ENCODE results near the gene AP3S2.
A peak's percentile ranks its signal among the peaks of the same experiment; 100 is the strongest.

The AP3S2 gene

GRCh38 chr15:89829161-89829560, 64.6 kb downstream of the AP3S2 start:
- H3K79me2 ChIP-seq (ENCODE audit: control insufficient read depth, insufficient read depth, low read length, poor library complexity) = no peaks in the 10 kb centered on the region
- no peak overlapping the region for H4K8ac ChIP-seq (ENCODE audit: low read depth, low read length)
- no peak overlapping the region for H3K9ac ChIP-seq (ENCODE audit: low read length)
- no peak overlapping the region for H3K27ac ChIP-seq (ENCODE audit: low read depth, low read length)
- H3K18ac ChIP-seq (ENCODE audit: low read length) = no peak overlapping the region
- no peak overlapping the region for H4K91ac ChIP-seq (ENCODE audit: low read depth, low read length)
- no peak overlapping the region for H2AK5ac ChIP-seq (ENCODE audit: low read length)
- H3K27me3 ChIP-seq (ENCODE audit: insufficient read depth, low read length) = no peaks in the 10 kb centered on the region
- H3K79me1 ChIP-seq (ENCODE audit: low read length) = no peaks in the 10 kb centered on the region
- H3K36me3 ChIP-seq (ENCODE audit: control insufficient read depth in 1 of 2, insufficient read depth in 2 of 2, low read length in 2 of 2) = peaks cover 6 to 9% of the 10 kb centered on the region in 2 experiments
- H3K4me3 ChIP-seq (ENCODE audit: low read depth, low read length) = no peak overlapping the region
- H3K4me2 ChIP-seq (ENCODE audit: low read length) = no peak overlapping the region
- H3K23ac ChIP-seq (ENCODE audit: low read length) = no peak overlapping the region
- no peak overlapping the region for H4K12ac ChIP-seq (ENCODE audit: low read depth, low read length)
- DNase-seq = no peak
- H2AFZ ChIP-seq (ENCODE audit: insufficient read depth, low read length, poor library complexity) = no peak overlapping the region
- H3K4me1 ChIP-seq (ENCODE audit: control insufficient read depth in 1 of 2, insufficient read depth in 2 of 2, low read length in 2 of 2) = peaks cover 8 to 16% of the 10 kb centered on the region in 2 experiments
- H2BK12ac ChIP-seq (ENCODE audit: low read length) = no peak overlapping the region
- no peak overlapping the region for H3K14ac ChIP-seq (ENCODE audit: low read length)
- no peak overlapping the region for H3K4ac ChIP-seq (ENCODE audit: low read depth, low read length)
- no peak overlapping the region for H2BK5ac ChIP-seq (ENCODE audit: low read depth, low read length, poor library complexity)
- peaks cover 4% of the 10 kb centered on the region for H3K9me3 ChIP-seq (ENCODE audit: insufficient read depth, low read depth, low read length)
- H2BK120ac ChIP-seq (ENCODE audit: insufficient read depth, low read length, poor library complexity) = no peak overlapping the region
- no CpG with 5 or more reads among the region's 8 CpGs for WGBS (ENCODE audit: extremely low coverage, insufficient coverage, insufficient read length)

GRCh38 chr15:89828281-89829145, 65.3 kb downstream of the AP3S2 start:
- Histone ChIP-seq H2BK12ac (ENCODE audit: low read length) (peak overlapping the region; percentile 0), H2AFZ (ENCODE audit: insufficient read depth, low read length, poor library complexity) (no peak overlapping the region)

GRCh38 chr15:89827829-89828228, 66.0 kb downstream of the AP3S2 start:
- Histone ChIP-seq H3K79me1 (ENCODE audit: low read length) (no peaks in the 10 kb centered on the region), H2AFZ (ENCODE audit: insufficient read depth, low read length, poor library complexity) (no peak overlapping the region), H4K91ac (ENCODE audit: low read depth, low read length) (no peak overlapping the region), H2BK12ac (ENCODE audit: low read length) (no peak overlapping the region), H3K9ac (ENCODE audit: low read length) (no peak overlapping the region), H3K36me3 (ENCODE audit: control insufficient read depth in 1 of 2, insufficient read depth in 2 of 2, low read length in 2 of 2) (no peaks in the 10 kb centered on the region), H3K9me3 (ENCODE audit: insufficient read depth, low read depth, low read length) (peaks cover 2% of the 10 kb centered on the region), H3K18ac (ENCODE audit: low read length) (no peak overlapping the region), H3K4ac (ENCODE audit: low read depth, low read length) (no peak overlapping the region), H3K4me2 (ENCODE audit: low read length) (no peak overlapping the region), H3K79me2 (ENCODE audit: control insufficient read depth, insufficient read depth, low read length, poor library complexity) (no peaks in the 10 kb centered on the region), H2BK5ac (ENCODE audit: low read depth, low read length, poor library complexity) (no peak overlapping the region), H3K23ac (ENCODE audit: low read length) (no peak overlapping the region), H2AK5ac (ENCODE audit: low read length) (no peak overlapping the region), H3K27ac (ENCODE audit: low read depth, low read length) (no peak overlapping the region), H4K8ac (ENCODE audit: low read depth, low read length) (no peak overlapping the region), H3K4me3 (ENCODE audit: low read depth, low read length) (no peak overlapping the region), H4K12ac (ENCODE audit: low read depth, low read length) (no peak overlapping the region), H2BK120ac (ENCODE audit: insufficient read depth, low read length, poor library complexity) (no peak overlapping the region), H3K4me1 (ENCODE audit: control insufficient read depth in 1 of 2, insufficient read depth in 2 of 2, low read length in 2 of 2) (peaks cover 8 to 16% of the 10 kb centered on the region in 2 experiments), H3K14ac (ENCODE audit: low read length) (no peak overlapping the region), H3K27me3 (ENCODE audit: insufficient read depth, low read length) (no peaks in the 10 kb centered on the region)
- no peak for DNase-seq
- WGBS (ENCODE audit: extremely low coverage, insufficient coverage, insufficient read length) = no CpG with 5 or more reads among the region's 4 CpGs

More at GRCh38 chr15:89828281-89829145, 65.3 kb downstream of the AP3S2 start:
- Histone ChIP-seq H2BK5ac (ENCODE audit: low read depth, low read length, poor library complexity) (no peak overlapping the region), H3K4me3 (ENCODE audit: low read depth, low read length) (no peak overlapping the region), H3K4ac (ENCODE audit: low read depth, low read length) (no peak overlapping the region), H3K9me3 (ENCODE audit: insufficient read depth, low read depth, low read length) (peaks cover 2% of the 10 kb centered on the region), H4K8ac (ENCODE audit: low read depth, low read length) (no peak overlapping the region), H3K18ac (ENCODE audit: low read length) (no peak overlapping the region), H3K23ac (ENCODE audit: low read length) (no peak overlapping the region), H3K79me2 (ENCODE audit: control insufficient read depth, insufficient read depth, low read length, poor library complexity) (no peaks in the 10 kb centered on the region), H3K36me3 (ENCODE audit: control insufficient read depth in 1 of 2, insufficient read depth in 2 of 2, low read length in 2 of 2) (peaks cover under 1 to 2% of the 10 kb centered on the region in 2 experiments), H3K4me2 (ENCODE audit: low read length) (no peak overlapping the region), H4K12ac (ENCODE audit: low read depth, low read length) (no peak overlapping the region), H4K91ac (ENCODE audit: low read depth, low read length) (no peak overlapping the region), H3K9ac (ENCODE audit: low read length) (no peak overlapping the region), H3K79me1 (ENCODE audit: low read length) (no peaks in the 10 kb centered on the region), H3K4me1 (ENCODE audit: control insufficient read depth in 1 of 2, insufficient read depth in 2 of 2, low read length in 2 of 2) (peaks cover 8 to 16% of the 10 kb centered on the region in 2 experiments), H3K27ac (ENCODE audit: low read depth, low read length) (no peak overlapping the region), H2AK5ac (ENCODE audit: low read length) (no peak overlapping the region), H2BK120ac (ENCODE audit: insufficient read depth, low read length, poor library complexity) (no peak overlapping the region), H3K14ac (ENCODE audit: low read length) (peak overlapping the region; percentile 1), H3K27me3 (ENCODE audit: insufficient read depth, low read length) (no peaks in the 10 kb centered on the region)
- peak in 1 of 2 donors; percentile 63 for DNase-seq
- WGBS (ENCODE audit: extremely low coverage, insufficient coverage, insufficient read length) = no CpG with 5 or more reads among the region's 17 CpGs

- Histone ChIP-seq H3K4me2 (ENCODE audit: low read length) (no peak overlapping the region), H3K79me2 (ENCODE audit: control insufficient read depth, insufficient read depth, low read length, poor library complexity) (no peaks in the 10 kb centered on the region), H3K14ac (ENCODE audit: low read length) (no peak overlapping the region), H2AFZ (ENCODE audit: insufficient read depth, low read length, poor library complexity) (no peak overlapping the region), H3K18ac (ENCODE audit: low read length) (no peak overlapping the region), H3K4me3 (ENCODE audit: low read depth, low read length) (no peak overlapping the region), H2BK12ac (ENCODE audit: low read length) (no peak overlapping the region), H4K91ac (ENCODE audit: low read depth, low read length) (no peak overlapping the region), H2BK5ac (ENCODE audit: low read depth, low read length, poor library complexity) (no peak overlapping the region), H3K23ac (ENCODE audit: low read length) (no peak overlapping the region), H3K79me1 (ENCODE audit: low read length) (no peaks in the 10 kb centered on the region), H4K8ac (ENCODE audit: low read depth, low read length) (no peak overlapping the region), H2BK120ac (ENCODE audit: insufficient read depth, low read length, poor library complexity) (no peak overlapping the region), H3K4ac (ENCODE audit: low read depth, low read length) (no peak overlapping the region), H3K36me3 (ENCODE audit: control insufficient read depth in 1 of 2, insufficient read depth in 2 of 2, low read length in 2 of 2) (no peaks in the 10 kb centered on the region), H3K9me3 (ENCODE audit: insufficient read depth, low read depth, low read length) (peaks cover 2% of the 10 kb centered on the region), H2AK5ac (ENCODE audit: low read length) (no peak overlapping the region), H3K27me3 (ENCODE audit: insufficient read depth, low read length) (no peaks in the 10 kb centered on the region), H4K12ac (ENCODE audit: low read depth, low read length) (no peak overlapping the region), H3K27ac (ENCODE audit: low read depth, low read length) (no peak overlapping the region), H3K9ac (ENCODE audit: low read length) (no peak overlapping the region), H3K4me1 (ENCODE audit: control insufficient read depth in 1 of 2, insufficient read depth in 2 of 2, low read length in 2 of 2) (peaks cover 8 to 16% of the 10 kb centered on the region in 2 experiments)
- no peak for DNase-seq
- no CpG with 5 or more reads among the region's 13 CpGs for whole genome bisulfite sequencing (ENCODE audit: extremely low coverage, insufficient coverage, insufficient read length)
Observed at GRCh38 chr15:89826671-89827655, 66.8 kb downstream of the AP3S2 start.
